Hepatocyte (in vitro differentiated cells): ENCODE data around the gene AGBL4. TPM values are rescaled to one million over a fixed set of nuclear protein-coding genes. Genes with fewer than 3 reads are reported as not detected.

Experiments used
- DNase-seq: peaks from one replicate; pipeline ENCODE4 v3.0.0-alpha.2; 2016; ENCODE audit warnings: low spot score
- H2AFZ ChIP-seq: fragments of 200-600 bp; sonication (generic); 2 replicates; pipeline ENCODE4 v1.6.0; 2016; ENCODE audit warnings: antibody characterized with exemption, mild to moderate bottlenecking
- H3K27ac ChIP-seq: fragments of 200-600 bp; sonication (generic); 2 replicates; pipeline ENCODE4 v1.5.1; 2016; ENCODE audit warnings: mild to moderate bottlenecking
- H3K27me3 ChIP-seq: fragments of 200-600 bp; sonication (generic); 2 replicates; pipeline ENCODE4 v1.6.1; 2016
- H3K36me3 ChIP-seq: fragments of 200-600 bp; sonication (generic); replicated peaks from 2 replicates; pipeline ENCODE4 v1.5.1; 2016; ENCODE audit warnings: low read depth; ENCODE audit not compliant: insufficient read depth
- H3K4me1 ChIP-seq: fragments of 200-600 bp; sonication (generic); 2 replicates; pipeline ENCODE4 v1.5.1; 2016; ENCODE audit warnings: mild to moderate bottlenecking, moderate library complexity; ENCODE audit not compliant: insufficient read depth
- H3K4me2 ChIP-seq: fragments of 200-600 bp; sonication (generic); 2 replicates; pipeline ENCODE4 v1.6.0; 2016
- H3K4me3 ChIP-seq: fragments of 200-600 bp; sonication (generic); 2 replicates; pipeline ENCODE4 v1.5.1; 2016; ENCODE audit warnings: mild to moderate bottlenecking
- H3K79me2 ChIP-seq: fragments of 200-600 bp; sonication (generic); 2 replicates; pipeline ENCODE4 v1.6.0; 2017; ENCODE audit warnings: mild to moderate bottlenecking
- H3K9me2 ChIP-seq: fragments of 200-600 bp; sonication (generic); replicated peaks from 2 replicates; pipeline ENCODE4 v1.6.0; 2017; ENCODE audit warnings: mild to moderate bottlenecking; ENCODE audit not compliant: insufficient read depth
- H3K9me3 ChIP-seq: fragments of 200-600 bp; sonication (generic); 2 replicates; pipeline ENCODE4 v1.5.1; 2016; ENCODE audit warnings: low read depth, mild to moderate bottlenecking
- H4K20me1 ChIP-seq: fragments of 200-600 bp; sonication (generic); 2 replicates; pipeline ENCODE4 v1.6.0; 2016; ENCODE audit warnings: mild to moderate bottlenecking; ENCODE audit not compliant: insufficient read depth, poor library complexity, severe bottlenecking
- EZH2 ChIP-seq: fragments of 200-600 bp; sonication (generic); IDR thresholded peaks from 2 replicates; pipeline ENCODE4 v1.6.1; 2016; ENCODE audit warnings: antibody characterized with exemption, mild to moderate bottlenecking, borderline replicate concordance
- EZH2phosphoT487 ChIP-seq: fragments of 200-600 bp; sonication (generic); IDR thresholded peaks from one replicate; pipeline ENCODE4 v1.6.1; 2018; ENCODE audit warnings: antibody characterized with exemption, mild to moderate bottlenecking, low read depth, moderate library complexity; ENCODE audit not compliant: unreplicated experiment, severe bottlenecking
- WGBS: methylation state at CpG from one replicate; pipeline ENCODE4 v1.1.6; 2016; ENCODE audit warnings: low lambda C conversion rate; ENCODE audit errors: missing lambda C conversion rate; 5-methylcytosine and 5-hydroxymethylcytosine counted together
- polyA plus RNA-seq: library from polyadenylated mRNA; unstranded; fragments of >200 nt; fragmentation: Nextera tagmentation; extraction: Ambion mirVana; gene quantifications from 2 replicates; pipeline ENCODE4 v1.2.1, GENCODE V29; 2016
- total RNA-seq: library from RNA; depleted of rRNA; stranded (reverse); fragments of >200 nt; gene quantifications from 2 replicates; pipeline ENCODE4 v1.2.3, GENCODE V29; 2014
- TF ChIP-seq, protein P1 (sequence below): fragments of 200-600 bp; sonication (generic); IDR thresholded peaks from 2 replicates; pipeline ENCODE4 v1.5.1; 2016; ENCODE audit warnings: antibody characterized with exemption, mild to moderate bottlenecking; ENCODE audit not compliant: poor library complexity

Gene AGBL4
- total and polyA plus RNA-seq, 2 experiments from 2014 or later: 0.50 to 0.73 TPM

DNA sequence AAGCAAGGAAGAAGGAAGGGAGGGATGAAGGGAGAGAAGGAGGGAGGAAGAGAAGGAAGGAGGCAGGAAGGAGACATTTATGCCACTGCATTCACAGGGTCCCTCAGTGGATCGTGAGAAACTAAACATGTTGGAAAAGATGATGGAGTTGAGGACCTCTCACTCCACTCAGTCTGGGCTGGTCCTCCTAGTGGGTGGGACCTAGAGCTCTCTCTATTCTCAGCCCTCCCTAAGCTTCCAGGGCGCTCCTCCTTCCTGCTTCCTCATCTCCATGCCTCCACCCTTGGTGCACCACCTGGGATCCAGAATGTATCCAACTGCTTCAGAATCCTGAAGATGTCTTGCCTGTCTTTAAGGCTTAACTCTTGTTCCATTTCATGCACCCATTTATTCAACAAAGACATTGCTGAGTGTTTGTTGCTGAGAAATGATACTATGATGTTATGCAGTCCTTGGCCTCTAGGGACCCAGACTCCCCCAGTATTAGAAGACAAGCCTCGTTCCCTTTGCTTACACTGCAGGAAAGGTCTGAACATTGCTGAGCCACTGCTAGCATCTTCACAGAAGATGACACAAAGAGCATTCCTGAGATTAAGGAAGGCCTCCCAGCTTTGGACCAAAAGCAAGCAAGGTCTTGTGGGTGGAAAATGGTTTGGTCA lies 1335.5 kb downstream of the AGBL4 start:
- no peak for DNase-seq
- Histone ChIP-seq H3K4me2 (no peak overlapping the region), H3K9me3 (no peaks in the 10 kb centered on the region), H4K20me1 (no peaks in the 10 kb centered on the region), H3K9me2 (no peaks in the 10 kb centered on the region), H2AFZ (no peak overlapping the region), H3K27ac (no peak overlapping the region), H3K4me3 (no peak overlapping the region), H3K27me3 (no peaks in the 10 kb centered on the region), H3K4me1 (no peaks in the 10 kb centered on the region), H3K36me3 (no peaks in the 10 kb centered on the region), H3K79me2 (no peaks in the 10 kb centered on the region)
- no peak for TF ChIP-seq EZH2
- TF ChIP-seq, protein P1, sequence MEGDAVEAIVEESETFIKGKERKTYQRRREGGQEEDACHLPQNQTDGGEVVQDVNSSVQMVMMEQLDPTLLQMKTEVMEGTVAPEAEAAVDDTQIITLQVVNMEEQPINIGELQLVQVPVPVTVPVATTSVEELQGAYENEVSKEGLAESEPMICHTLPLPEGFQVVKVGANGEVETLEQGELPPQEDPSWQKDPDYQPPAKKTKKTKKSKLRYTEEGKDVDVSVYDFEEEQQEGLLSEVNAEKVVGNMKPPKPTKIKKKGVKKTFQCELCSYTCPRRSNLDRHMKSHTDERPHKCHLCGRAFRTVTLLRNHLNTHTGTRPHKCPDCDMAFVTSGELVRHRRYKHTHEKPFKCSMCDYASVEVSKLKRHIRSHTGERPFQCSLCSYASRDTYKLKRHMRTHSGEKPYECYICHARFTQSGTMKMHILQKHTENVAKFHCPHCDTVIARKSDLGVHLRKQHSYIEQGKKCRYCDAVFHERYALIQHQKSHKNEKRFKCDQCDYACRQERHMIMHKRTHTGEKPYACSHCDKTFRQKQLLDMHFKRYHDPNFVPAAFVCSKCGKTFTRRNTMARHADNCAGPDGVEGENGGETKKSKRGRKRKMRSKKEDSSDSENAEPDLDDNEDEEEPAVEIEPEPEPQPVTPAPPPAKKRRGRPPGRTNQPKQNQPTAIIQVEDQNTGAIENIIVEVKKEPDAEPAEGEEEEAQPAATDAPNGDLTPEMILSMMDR: peak; percentile 19
- 61% methylated on average over 3 of the region's 3 CpGs for WGBS

DNA sequence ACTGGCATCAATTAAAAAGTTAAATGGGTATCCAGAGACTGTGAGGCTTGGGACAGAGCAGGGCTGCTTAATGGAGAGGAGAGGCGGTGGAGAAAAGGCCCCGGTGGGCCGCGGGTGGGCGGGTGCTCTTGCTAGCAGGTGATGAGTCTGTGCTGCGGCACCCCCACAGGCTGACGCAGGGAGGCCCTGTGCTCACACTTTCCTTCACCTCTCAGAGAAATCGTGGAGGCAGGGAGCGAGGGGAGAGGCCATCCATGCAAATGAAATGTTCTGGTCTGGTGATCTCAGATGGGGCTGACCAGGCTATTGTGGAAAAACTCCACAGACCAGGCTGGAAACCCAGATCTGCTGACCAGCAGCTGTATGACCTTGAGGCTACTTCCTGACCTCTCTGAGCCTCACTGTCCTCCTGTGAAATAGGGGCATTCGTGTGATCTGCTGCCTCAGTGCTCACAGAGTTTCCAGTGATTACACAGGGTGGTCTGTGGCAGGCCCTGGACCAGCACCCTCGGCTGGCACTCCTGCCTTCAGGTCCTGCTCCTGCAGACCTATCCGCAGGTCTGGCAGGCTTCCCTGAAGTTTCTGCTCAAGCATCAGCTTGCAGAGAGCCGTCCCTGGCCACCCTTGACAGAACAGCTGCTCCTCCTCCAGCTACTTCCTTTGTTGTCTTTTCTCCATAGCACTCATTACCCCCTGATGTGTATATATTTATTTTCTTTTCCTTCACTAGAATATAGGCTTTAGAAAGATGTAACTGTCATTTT lies 1336.3 kb downstream of the AGBL4 start:
- no peaks in the 10 kb centered on the region for H4K20me1 ChIP-seq
- no peak overlapping the region for H2AFZ ChIP-seq
- H3K4me3 ChIP-seq: no peak overlapping the region
- WGBS: 80% methylated on average over 5 of the region's 13 CpGs
- no peaks in the 10 kb centered on the region for H3K9me2 ChIP-seq
- H3K79me2 ChIP-seq: no peaks in the 10 kb centered on the region
- no peaks in the 10 kb centered on the region for H3K36me3 ChIP-seq
- no peaks in the 10 kb centered on the region for H3K27me3 ChIP-seq
- H3K4me1 ChIP-seq: no peaks in the 10 kb centered on the region
- TF ChIP-seq, protein P1: no peak
- TF ChIP-seq EZH2phosphoT487 (no peak), EZH2 (no peak)
- no peaks in the 10 kb centered on the region for H3K9me3 ChIP-seq
- H3K27ac ChIP-seq: no peak overlapping the region
- H3K4me2 ChIP-seq: no peak overlapping the region
- DNase-seq: no peak

DNA sequence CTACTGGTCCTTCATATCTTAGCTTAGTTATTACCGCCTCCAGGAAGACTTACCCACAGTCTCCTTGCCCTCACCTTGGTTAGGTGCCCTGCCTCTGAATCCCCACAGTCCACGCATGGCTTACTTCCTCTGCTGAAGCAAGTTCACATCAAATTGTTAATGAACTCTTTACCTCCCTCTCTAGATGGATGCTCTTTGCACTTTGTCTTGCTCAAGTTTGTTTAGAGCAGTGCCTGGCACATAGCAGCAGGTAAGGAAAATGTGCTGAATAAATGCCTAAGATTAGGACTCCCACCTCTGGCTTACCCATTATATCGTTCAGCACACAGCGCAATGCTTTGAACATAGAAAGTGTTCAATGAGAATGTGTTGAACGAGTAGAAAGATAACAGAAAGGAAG lies 1337.6 kb downstream of the AGBL4 start:
- no peaks in the 10 kb centered on the region for H3K9me2 ChIP-seq
- H3K79me2 ChIP-seq: no peaks in the 10 kb centered on the region
- no peak overlapping the region for H3K4me2 ChIP-seq
- WGBS: 87% methylated on average over 5 of the region's 5 CpGs
- no peaks in the 10 kb centered on the region for H4K20me1 ChIP-seq
- H3K27me3 ChIP-seq: no peaks in the 10 kb centered on the region
- no peak for DNase-seq
- no peak overlapping the region for H3K4me3 ChIP-seq
- H3K9me3 ChIP-seq: no peaks in the 10 kb centered on the region
- no peak for TF ChIP-seq EZH2phosphoT487
- TF ChIP-seq EZH2: no peak
- TF ChIP-seq, protein P1: no peak
- H3K4me1 ChIP-seq: no peaks in the 10 kb centered on the region
- no peak overlapping the region for H2AFZ ChIP-seq
- H3K27ac ChIP-seq: no peak overlapping the region
- H3K36me3 ChIP-seq: no peaks in the 10 kb centered on the region
